ENCODE data around the gene ZNF777.

- TF ChIP-seq EZH2 (IDR thresholded peaks at IDR 0.05; ENCODE audit: insufficient read depth, poor library complexity, severe bottlenecking) (no peak), EZH2phosphoT487 (IDR thresholded peaks at IDR 0.05; ENCODE audit: insufficient read depth, low read depth) (no peak)
Measured at GRCh38 chr7:149498811-149499210, 37.9 kb upstream of the ZNF777 start.

Measured in GM23248 (cell line).